Dermis blood vessel endothelial cell (primary cell): ENCODE results near the gene MYRFL. TPM values are rescaled to one million over a fixed set of nuclear protein-coding genes. Genes with fewer than 3 reads are reported as not detected.
"Not testable (repeated sequence)": the region's sequence is repeated elsewhere in the genome, so short reads cannot be mapped to it uniquely, and the experiment has no call there.

Experiments used
- DNase-seq: peaks from one replicate; pipeline ENCODE4 v3.0.0; 2010
- total RNA-seq: library from RNA; depleted of rRNA; stranded (reverse); fragments of >200 nt; gene quantifications from 2 replicates; pipeline ENCODE4 v1.2.3, GENCODE V29; 2014

MYRFL gene
- under 0.01 and 0.09 TPM in 2 replicates for total RNA-seq

DNA sequence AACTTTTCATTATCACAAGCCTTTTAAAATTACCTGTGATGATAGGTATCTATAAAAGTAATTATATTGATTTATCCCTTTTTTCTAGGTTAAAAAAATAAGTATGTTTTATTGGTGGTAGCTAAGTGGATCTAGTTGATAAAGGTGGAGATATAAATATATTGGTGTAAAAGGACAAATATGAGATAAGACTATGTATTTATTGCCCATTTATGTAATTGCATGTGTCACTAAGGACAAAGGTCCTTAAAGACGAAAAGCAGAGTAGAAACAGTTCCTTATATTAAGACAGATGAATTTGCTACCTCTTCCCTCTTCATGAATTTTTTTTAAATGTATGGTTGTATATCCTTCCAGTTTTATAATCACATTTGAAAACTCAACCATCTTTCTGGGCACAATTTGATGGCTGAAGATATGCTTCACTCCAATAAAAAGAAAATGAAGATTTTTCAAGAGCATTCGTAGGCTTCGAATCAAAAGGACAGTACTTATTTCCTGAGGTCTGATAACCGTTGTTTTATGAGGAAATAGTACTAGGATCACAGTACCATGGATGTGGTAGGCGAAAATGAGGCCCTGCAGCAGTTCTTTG lies at the start of gene MYRFL:
Gene MYRFL (plus strand): TSS at position 262 of the 595 bp plus-strand sequence. CDS start 291 bp downstream, at position 553.
- no peak for DNase-seq

DNA sequence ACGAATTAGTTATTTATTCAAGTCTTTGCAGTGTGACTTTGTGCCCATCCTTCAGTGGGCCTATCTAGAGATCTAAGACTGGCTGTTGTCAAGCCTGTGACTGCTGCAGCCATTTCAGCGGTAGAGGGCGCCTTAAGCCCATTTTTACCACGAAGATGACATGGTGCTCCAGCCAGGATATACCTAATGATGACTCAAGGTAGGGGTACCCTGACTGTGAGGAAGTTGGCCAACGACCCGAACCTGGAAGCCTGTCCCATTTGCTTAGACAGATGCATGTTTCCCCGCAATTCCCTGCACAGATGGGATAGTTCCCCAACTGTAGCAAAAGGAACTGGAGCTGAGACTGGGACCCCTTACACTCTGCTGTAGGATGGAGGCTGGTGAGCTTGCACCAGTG lies 45.1 kb upstream of the MYRFL start:
- peak; percentile 75 for DNase-seq

DNA sequence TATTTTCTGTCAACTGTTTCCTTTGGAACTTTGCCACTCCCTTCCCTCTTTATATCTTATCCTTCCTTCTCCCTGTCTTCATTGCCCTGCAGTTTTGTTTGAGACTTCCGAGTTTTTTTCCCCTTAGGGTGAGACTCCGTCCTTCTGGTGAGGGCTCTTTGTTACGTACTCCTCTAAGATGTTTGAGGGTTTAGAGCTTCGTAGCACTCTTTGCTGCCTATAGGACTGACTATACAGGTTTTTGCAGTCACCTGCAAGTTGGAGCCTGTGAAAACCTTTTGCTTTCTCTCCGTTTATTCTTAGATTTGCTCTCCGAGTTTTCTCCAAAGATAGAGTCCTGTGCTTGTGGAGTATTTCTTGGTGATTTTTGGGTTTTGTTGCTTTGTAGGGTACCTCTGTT lies 41.7 kb upstream of the MYRFL start:
- DNase-seq, result no peak

DNA sequence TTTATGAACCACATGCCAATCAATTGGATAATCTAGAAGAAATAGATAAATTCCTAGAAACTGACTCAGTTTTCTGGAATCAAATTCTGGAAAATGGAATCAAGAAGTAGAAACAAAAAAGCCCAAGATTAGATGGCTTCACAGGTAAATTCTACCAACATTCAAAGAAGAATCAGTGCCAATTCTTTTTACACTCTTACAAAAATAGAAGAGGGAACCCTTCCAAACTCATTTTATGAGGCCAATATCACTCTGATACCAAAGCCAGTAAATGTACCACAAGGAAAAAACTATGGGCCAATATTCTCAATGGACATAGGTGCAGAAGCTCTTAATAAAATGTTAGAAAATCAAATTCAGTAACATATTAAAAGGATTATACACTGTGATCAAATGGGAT lies 35.7 kb upstream of the MYRFL start:
- no peak for DNase-seq

DNA sequence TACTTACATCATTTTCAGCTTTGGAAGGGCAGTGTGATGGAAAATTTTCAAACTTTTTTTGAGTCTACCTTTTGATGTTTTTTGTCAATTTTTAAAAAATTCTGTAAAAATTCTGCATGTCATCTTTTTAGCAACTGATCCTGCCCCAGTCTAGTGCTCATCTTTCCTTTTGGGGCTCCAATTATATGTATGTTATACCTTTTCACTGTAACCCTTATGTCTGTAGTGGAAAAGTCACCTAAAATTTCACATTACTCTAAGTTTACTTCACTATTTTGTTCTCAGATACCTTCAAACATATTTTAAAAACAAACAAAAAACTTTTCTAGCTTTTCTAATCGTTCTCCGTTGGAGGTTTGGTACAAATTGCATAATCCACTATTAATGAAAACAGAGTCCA lies 32.5 kb upstream of the MYRFL start:
- no peak for DNase-seq

DNA sequence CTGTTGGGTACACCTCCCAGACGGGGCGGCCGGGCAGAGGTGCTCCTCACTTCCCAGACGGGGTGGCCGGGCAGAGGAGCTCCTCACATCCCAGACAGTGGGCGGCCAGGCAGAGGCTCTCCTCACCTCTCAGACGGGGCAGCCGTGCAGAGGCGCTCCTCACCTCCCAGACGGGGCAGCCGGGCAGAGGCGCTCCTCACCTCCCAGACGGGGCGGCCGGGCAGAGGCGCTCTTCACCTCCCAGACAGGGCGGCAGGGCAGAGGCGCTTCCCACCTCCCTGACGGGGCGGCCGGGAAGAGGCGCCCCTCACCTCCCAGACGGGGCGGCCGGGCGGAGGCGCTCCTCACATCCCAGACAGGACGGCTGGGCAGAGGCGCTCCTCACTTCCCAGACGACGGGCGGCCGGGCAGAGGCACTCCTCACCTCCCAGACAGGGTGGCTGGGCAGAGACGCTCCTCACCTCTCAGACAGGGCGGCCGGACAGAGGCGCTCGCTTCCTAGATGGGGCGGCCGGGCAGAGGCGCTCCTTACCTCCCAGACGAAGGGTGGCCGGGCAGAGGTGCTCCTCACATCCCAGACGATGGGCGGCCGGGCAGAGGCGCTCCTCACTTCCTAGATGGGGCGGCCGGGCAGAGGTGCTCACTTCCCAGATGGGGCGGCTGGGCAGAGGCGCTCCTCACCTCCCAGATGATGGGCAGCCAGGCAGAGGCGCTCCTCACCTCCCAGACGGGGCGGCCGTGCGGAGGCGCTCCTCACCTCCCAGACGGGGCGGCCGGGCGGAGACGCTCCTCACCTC lies 17.7 kb upstream of the MYRFL start:
- DNase-seq, result not testable (repeated sequence)

DNA sequence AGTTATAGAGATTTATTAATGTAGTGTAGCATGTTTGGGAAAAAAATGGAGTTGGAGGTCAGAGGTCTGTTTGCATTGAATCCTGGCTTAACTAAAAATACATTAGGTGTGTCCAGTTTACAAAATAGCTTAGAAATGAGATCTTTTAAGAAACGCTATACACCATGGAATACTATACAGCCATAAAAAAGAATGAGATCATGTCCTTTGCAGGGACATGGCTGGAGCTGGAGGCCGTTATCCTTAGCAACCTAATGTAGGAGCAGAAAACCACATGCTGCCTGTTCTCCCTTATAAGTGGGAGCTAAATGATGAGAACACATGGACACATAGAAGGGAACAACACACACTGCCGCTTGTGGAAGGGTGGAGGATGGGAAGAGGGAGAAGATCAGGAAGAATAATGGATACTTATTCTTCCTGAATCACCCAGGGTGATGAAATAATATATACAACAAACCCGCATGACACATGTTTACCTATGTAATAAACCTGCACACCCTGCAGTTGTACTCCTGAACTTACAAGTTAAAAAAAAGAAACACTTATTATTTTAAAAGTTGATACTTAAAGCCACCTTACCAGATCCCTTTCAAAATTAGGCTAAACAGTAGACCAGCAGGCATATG lies 14.0 kb upstream of the MYRFL start:
- DNase-seq, result no peak

DNA sequence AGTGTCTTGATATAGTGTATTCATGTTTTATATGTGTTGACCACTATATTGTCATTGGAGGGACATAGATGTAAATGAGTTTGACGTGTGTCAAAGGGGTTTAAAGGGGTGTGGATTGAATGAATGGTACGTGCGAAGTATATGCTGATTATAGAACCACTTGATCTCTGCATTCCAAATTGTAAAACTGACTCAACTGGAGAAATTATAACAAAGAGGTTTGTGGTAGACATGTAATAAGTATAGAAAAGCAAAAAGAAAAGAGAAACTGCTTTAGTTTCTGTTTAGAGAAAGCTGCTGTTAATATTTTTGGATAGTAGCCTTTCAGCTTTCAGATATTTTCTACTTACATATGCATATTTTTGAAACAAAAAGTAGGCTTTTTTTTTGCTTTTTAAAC lies 8.9 kb upstream of the MYRFL start:
- no peak for DNase-seq

DNA sequence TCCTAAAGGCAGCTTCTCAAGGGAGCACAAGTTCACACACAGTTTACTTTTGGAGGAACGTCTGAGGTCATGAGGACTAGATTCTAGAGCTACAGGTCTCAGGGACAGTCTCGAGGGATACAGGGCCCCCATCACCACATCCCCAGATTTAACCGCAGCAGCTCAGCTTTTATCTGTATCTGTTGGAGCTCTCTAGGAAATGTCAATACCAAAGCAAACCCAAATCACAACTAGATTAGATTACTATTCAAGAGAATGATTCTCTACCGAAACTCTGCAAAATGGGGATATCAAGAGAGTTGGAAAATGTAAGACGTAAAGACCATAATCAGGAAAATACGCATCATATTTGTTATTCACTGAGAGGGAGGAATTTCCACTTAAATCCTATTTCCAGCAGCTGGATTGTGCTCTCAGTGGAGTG lies 4.0 kb upstream of the MYRFL start:
- no peak for DNase-seq

DNA sequence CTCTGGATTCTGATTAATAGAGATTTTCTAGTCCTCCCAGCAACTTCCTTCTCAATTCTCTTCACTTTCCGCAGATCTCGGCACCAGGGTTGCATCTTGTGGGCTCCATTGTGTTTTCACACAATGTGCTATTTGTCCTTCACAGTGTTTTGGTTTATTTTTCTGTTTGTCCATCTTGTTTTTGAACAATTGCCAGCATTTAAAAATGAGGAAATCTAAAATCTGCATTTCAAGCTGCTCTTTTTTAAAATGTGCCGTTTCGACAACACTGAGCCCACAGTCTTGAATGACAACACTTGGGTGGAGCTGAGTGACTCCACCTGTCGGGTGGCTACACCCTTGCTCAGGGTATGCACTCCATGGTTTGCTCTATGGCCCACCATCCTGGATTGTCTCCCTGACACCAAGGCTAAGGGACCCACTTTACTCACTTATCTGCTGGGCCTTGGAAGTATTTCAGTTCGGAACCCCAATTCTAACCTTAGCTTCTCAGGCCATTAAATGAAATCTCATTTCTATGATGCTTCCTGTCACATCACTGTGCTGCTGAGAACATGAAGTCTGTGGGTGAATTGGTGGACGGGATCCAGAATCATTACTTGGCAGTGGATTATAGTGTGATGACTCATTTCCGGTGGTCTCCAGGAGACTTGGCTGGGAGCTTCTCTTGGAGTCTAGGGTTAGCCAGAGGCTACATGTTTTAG lies 3.4 kb upstream of the MYRFL start:
- peak; percentile 80 for DNase-seq

DNA sequence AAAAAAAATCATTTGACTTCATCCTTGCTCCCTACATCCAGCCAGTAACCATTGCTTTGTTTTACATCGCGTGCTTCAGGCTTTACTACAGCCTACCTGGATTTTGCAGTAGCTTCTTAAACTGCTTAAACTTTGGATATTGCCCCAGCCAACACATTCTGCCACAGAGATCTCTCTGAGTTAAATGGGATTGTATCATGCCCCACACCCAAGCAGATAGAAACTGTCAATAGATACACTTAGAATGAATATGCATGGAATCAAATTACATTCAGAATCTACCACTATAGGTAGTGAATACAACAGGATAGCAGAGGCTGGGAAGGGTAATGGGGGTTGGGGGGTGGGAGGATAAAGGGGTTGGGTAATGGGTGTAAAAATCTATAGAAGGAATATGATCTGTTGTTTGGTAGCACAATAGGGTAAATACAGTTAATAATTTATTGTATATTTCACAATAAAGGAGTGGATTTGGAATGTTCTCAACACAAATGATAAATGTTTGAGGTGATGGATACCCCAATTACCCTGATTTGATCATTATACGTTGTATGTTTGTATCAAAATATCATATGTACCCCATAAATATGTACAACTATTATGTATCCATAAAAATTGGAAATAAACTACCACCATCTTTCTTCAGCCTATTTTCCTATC lies 2.7 kb upstream of the MYRFL start:
- DNase-seq, result no peak

DNA sequence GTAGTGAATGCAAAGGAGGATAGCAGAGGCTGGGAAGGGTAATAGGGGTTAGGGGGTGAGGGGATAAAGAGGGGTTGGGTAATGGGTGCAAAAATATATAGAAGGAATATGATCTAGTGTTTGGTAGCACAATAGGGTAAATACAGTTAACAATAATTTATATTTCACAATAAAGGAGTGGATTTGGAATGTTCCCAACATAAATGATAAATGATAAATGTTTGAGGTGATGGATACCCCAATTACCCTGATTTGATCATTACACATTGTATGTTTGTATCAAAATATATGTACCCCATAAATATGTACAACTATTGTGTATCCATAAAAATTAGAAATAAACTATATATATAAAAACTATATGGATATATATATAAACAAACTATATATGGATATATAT lies 999 bp upstream of the MYRFL start:
- DNase-seq, result no peak

DNA sequence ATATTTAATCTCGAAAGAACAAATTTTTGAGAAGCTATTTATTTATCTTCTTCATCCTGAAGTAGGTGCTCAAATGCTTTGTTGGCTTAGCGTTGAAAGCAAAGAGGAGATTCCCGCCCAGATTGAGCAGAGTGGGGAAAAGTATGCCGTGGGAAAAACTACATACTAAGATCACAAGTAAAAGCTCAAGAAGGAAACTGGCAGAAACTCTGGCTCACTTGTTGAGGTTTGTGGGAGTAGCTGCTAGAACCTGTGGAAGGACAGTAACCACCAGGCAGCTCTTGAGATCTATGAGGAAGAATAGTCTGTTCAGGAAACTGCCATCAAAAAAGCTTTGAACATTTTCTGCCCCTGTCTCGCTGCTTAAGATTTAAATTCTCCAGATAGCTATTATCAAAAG lies 3.9 kb downstream of the MYRFL start:
- no peak for DNase-seq

DNA sequence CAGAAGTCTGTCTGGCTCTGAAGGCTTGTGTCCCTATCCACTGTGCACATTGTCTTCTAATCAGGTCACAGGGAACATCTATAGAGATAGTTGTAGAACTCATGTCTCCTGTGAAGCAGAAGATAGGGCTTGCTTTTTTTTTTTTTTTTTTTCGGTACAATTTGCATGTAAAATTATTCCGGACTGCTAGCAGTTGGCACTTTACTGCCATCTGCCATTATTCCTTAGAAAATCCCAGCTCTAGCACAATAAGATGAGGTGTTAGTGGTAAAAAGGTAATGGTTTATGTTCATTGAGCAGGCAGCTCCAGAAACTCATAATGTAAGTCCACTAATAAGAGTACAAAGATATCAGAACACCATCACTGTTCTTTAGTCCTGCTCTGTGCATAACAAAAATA lies 8.7 kb downstream of the MYRFL start:
- DNase-seq, result no peak

DNA sequence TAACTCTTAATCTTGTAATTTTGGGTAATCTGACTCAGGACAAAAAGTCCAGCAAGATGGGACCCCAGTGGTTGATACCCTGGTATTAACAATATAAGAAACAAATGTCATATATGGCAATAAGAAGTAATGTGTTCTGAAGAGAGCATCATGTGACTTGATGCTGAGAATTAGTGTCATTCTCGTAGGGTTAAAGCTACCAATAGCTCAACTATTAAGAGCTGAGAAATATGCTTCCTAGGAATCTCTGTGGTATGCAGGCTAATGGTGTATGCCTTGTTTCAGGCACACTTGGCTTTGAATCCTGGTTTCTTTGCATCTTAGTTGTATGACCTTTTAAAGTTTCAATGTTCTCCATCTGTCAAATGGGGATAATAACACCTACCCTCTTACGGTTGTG lies 9.1 kb downstream of the MYRFL start:
- no peak for DNase-seq

DNA sequence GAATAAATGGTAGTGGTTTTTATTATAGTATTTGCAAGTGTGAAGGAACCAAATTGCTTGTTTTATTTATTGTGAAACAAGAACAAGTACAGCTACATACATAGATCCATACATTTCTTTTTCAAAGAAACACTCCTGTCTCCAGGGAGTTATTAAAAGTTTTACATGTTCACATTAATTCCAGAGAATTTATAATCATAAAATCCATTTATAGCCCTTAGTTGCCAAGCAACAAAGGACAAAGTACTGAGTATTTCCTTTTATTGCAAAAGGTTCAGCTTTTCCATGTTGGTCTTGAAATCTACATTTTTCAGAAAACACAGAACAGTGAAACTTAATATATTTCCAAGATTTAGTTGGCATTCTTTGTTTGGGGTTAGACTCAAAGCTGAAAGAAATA lies 9.5 kb downstream of the MYRFL start:
- DNase-seq, result no peak

DNA sequence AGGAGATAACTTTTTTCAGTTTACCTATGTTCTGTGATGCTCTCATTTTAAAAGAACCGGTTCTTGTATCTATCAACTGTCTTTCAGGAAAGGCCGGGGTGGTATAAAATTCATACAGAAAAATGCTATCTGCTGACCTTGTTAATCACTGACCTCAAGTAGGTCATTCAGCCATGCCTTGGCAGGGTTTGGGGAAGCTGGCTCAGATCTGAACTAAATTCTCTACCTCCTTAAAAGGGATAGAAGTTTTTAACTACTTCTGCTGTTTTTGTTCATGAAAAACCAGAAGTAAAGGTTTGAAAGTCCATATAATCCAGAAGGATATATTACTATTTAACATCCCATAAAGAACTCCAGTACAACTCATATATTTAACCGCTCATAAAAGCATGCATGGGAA lies 10.1 kb downstream of the MYRFL start:
- DNase-seq, result no peak

DNA sequence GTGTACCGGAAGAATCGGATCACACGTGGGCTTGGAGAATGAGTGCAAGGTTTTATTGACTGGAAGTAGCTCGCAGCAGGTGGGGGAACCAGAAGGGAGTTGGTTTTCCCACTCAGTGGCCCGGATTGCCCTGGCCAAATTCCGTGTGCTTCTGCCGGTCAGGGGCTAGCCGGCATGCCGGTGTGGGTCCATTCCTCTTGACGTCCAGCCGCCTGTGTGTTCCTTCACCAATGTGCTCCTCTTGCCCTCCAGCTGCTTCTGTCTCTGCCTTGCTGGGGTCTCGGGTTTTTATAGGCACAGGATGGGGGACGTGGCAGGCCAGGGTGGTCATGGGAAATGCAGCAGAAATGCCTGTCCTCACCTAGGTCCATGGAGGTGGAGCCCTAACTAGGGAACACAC lies 11.0 kb downstream of the MYRFL start:
- DNase-seq, result no peak

DNA sequence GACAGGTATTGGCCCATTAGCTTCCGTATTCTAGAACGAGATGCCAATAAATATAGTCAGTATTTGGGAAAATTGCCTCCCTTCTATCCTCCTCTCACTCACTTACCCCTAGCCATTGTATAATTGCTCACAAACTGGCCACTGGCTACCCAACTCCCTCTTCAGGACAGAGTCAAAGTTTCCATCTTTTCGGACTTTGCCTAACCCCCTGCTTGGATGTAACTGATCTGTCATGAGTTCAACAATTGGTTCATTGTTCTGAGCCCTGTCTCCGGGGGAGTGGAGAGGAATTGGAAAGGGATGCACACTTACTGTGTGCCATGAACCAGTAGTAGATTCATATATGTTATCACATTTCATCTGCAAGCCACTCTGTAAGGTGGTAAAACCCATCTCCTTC lies 12.2 kb downstream of the MYRFL start:
- DNase-seq, result peak; percentile 16

DNA sequence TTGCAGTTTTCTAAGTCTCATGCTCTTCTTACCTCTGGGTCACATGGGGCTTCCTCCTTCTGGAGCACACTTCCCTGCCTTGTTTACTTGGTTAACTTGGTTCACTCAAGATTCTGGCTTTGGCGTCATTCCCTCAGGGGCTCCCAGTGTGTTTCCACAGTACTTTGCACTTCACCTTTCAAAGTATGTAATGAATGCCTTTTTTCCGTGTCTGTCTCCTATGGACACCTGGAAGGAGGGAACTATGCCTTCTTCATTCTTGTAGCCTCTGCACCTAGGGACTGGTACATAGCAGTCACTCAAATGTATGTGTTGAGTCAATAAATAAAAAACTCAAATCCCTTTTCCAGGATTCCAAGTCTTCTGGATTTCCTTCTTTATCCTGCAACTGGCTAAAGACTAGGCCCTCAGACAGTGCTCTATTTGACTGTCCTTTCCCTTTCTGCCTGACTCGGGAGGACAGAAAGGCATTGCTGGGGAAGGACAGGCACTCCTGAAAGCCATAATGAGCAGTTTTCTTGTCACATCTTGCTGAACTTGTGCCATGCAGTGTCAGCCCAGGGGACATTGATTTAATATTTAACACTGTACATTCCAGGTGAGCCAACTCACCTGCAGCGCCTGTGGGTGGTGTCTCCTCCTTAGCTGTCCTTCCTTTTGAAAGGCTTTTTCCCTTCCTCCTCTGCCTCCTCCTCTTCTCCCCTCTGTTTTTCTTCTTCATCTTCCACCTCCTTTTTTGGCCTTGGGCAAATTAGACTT lies 12.8 kb downstream of the MYRFL start:
- peak; percentile 56 for DNase-seq

DNA sequence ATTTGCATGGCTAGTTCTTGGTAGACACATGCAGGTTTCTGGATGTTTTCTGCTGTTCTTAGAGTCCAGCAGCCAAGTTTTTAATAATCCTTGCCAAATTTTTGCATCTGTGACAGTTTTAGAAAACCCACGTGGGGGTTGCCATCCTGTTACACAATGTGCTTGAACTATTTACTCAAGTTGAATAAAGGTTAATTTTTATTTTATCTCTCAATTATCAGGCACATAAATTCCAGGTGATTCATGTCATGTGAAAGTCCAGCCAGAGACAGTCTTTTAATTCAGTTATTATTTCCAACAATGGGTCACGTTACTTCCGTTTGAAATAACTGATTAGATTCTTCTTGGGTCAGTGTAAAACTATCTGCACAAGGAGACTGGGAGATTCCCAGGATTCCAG lies 15.7 kb downstream of the MYRFL start:
- peak; percentile 34 for DNase-seq

DNA sequence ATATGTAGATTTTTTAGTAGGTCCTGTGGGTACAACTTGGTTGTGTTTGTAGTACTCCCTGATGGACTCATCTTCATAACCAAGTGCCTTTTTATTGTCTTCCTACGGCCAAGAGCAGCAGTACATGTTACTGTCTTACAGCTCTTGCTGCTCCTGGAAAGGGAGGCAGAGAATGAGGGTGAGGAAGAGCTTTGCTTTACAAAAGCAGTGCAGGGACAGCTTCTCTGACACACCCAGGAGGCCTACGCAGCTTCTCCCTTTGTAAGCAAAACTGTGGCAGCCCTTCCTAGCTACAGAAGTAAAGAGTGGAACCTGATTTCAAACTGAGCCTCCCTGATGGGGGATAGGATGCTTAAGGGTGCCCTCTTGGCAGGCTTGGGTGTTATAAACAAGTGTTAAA lies 18.6 kb downstream of the MYRFL start:
- no peak for DNase-seq
